ENCODE results near the gene LPIN3. TPM values are rescaled to one million over a fixed set of nuclear protein-coding genes. Genes with fewer than 3 reads are reported as not detected.

The LPIN3 gene
- total RNA-seq, 1 experiment from 2014 or later, result 3.8 TPM

- Mint-ChIP-seq H3K4me3 (no peak overlapping the region), H3K27me3 (ENCODE audit: low read depth) (no peaks in the 10 kb centered on the region), H3K36me3 (ENCODE audit: insufficient read depth in 1 of 3, low read depth in 3 of 3) (peaks cover 17 to 53% (median 42%) of the 10 kb centered on the region in 3 experiments; a peak in 6 of 7 replicates), H3K9me3 (no peaks in the 10 kb centered on the region), H3K27ac (no peak overlapping the region), H3K4me1 (peaks cover 6 to 7% of the 10 kb centered on the region in 2 experiments; a peak in 3 of 4 replicates)
- H3K18ac ChIP-seq (ENCODE audit: insufficient read length, low read depth, low read length), result no peak overlapping the region
- H3K27me3 ChIP-seq (ENCODE audit: insufficient read depth, low read length), result no peaks in the 10 kb centered on the region
- no peak overlapping the region for H4K8ac ChIP-seq (replicated peaks; ENCODE audit: insufficient read length, low read depth, low read length)
- no peak overlapping the region for H2AFZ ChIP-seq (ENCODE audit: low read length)
- no peak overlapping the region for H2BK12ac ChIP-seq (ENCODE audit: insufficient read length, low read depth, low read length)
- no peak overlapping the region for H2BK5ac ChIP-seq (ENCODE audit: insufficient read length, low read length)
- no peaks in the 10 kb centered on the region for H3K9me3 ChIP-seq (ENCODE audit: control insufficient read depth, low read depth, low read length)
- no peak overlapping the region for H3K23ac ChIP-seq (ENCODE audit: insufficient read length, low read depth, low read length)
- H2BK120ac ChIP-seq (ENCODE audit: low read depth, low read length, poor library complexity, severe bottlenecking), result no peak overlapping the region
- no peaks in the 10 kb centered on the region for H4K20me1 ChIP-seq (ENCODE audit: control insufficient read depth, insufficient read depth, insufficient read length)
- TF ChIP-seq CTCF (conservative IDR thresholded peaks at IDR 0.05), result no peak
- no peak overlapping the region for H3K4me2 ChIP-seq (ENCODE audit: insufficient read depth, insufficient read length, low read length)
- no peak overlapping the region for H3K14ac ChIP-seq (ENCODE audit: insufficient read depth, low read length)
- H3K27ac ChIP-seq (ENCODE audit: insufficient read length, low read depth, low read length), result no peak overlapping the region
- H3K4ac ChIP-seq (ENCODE audit: low read depth, low read length), result no peak overlapping the region
- H3K56ac ChIP-seq (ENCODE audit: insufficient read length, low read depth, low read length), result no peak overlapping the region
- H4K91ac ChIP-seq (ENCODE audit: insufficient read length, low read depth, low read length), result no peak overlapping the region
- no peaks in the 10 kb centered on the region for H3K79me2 ChIP-seq (ENCODE audit: insufficient read depth, low read length)
- H3K23me2 ChIP-seq (ENCODE audit: insufficient read length, low read depth, low read length, poor library complexity, severe bottlenecking), result no peaks in the 10 kb centered on the region
- no peak overlapping the region for H2AK5ac ChIP-seq (ENCODE audit: insufficient read length, low read length)
- WGBS (ENCODE audit: extremely low coverage, insufficient read length, low lambda C conversion rate), result no CpG with 5 or more reads among the region's 12 CpGs
- H3K4me1 ChIP-seq (ENCODE audit: insufficient read depth, low read length), result no peaks in the 10 kb centered on the region
- H2BK20ac ChIP-seq (ENCODE audit: low read depth, low read length, poor library complexity, severe bottlenecking), result no peak overlapping the region
- no peak overlapping the region for H4K5ac ChIP-seq (ENCODE audit: insufficient read length, low read depth, low read length)
- H3K9ac ChIP-seq (ENCODE audit: extremely low read depth, insufficient read length, low read length), result no peak overlapping the region
- H2BK15ac ChIP-seq (ENCODE audit: low read depth, low read length), result no peak overlapping the region
- H3T11ph ChIP-seq (ENCODE audit: low read length), result no peak overlapping the region
- DNase-seq, result no peak
- no peaks in the 10 kb centered on the region for H3K79me1 ChIP-seq (ENCODE audit: insufficient read depth, low read depth, low read length, poor library complexity, severe bottlenecking)
Measured at GRCh38 chr20:41403604-41404003, 63.0 kb downstream of the LPIN3 start.

All from H9 (cell line).